Left lung (tissue), 10 donors: Measurements from ENCODE around the gene GPC5. TPM values are rescaled to one million over a fixed set of nuclear protein-coding genes. Genes with fewer than 3 reads are reported as not detected.

ENCODE experiments used
- ATAC-seq: fragments of 200-7000 bp; cut with Tn5 transposase; one replicate; pipeline ENCODE4 v1.9.1; 2020; ENCODE audit warnings: moderate library complexity
- DNase-seq, 4 donors: peaks; one replicate each; pipeline ENCODE4 v3.0.0-alpha.2; 2013 to 2020
- H3K27ac ChIP-seq, 2 donors: fragments of 200-600 bp; sonication (generic) in 1 of 2; one replicate each; pipeline versions ENCODE4 v1.5.0 to v1.8.0; 2020 to 2021
- H3K27me3 ChIP-seq, 2 donors: fragments of 200-600 bp; sonication (generic) in 1 of 2; one replicate each; pipeline versions ENCODE4 v1.5.0 to v1.8.0; 2020 to 2021
- H3K36me3 ChIP-seq, 2 donors: fragments of 200-600 bp; sonication (generic) in 1 of 2; one replicate each; pipeline versions ENCODE4 v1.5.0 to v1.8.0; 2020 to 2021
- H3K4me1 ChIP-seq, 2 donors: fragments of 200-600 bp; one replicate each; pipeline ENCODE4 v1.8.0; 2021
- H3K4me3 ChIP-seq, 2 donors: fragments of 200-600 bp; sonication (generic) in 1 of 2; one replicate each; pipeline versions ENCODE4 v1.5.0 to v1.8.0; 2020 to 2021; ENCODE audit warnings: mild to moderate bottlenecking in 1 of 2
- H3K9me3 ChIP-seq, 2 donors: fragments of 200-600 bp; sonication (generic) in 1 of 2; one replicate each; pipeline versions ENCODE4 v1.5.0 to v1.8.0; 2020 to 2021
- intact Hi-C, 2 donors: fragments of 100-400 bp; cut with DNase I; formaldehyde crosslinking; loops; one replicate each; pipeline versions ENCODE4 v1.11.2 to v1.14.2; 2022
- polyA plus RNA-seq, 6 donors: library from polyadenylated mRNA; unstranded; fragments of 120-200 nt; gene quantifications; one replicate each; pipeline ENCODE4 v1.2.1, GENCODE V29; 2013; ENCODE audit not compliant: insufficient read length in 6 of 6
- total RNA-seq, 2 donors: library from RNA; stranded (reverse); fragmentation: NEBNext Ultra II Directional; extraction: Animal tissue kit (Norgen Biotek cat#: 25700); gene quantifications; one replicate each; pipeline ENCODE4 v1.2.1, GENCODE V29; 2021
- TF ChIP-seq, protein P1 (sequence below), 2 donors: fragments of 200-600 bp; sonication (generic) in 1 of 2; IDR thresholded peaks; one replicate each; pipeline versions ENCODE4 v1.5.0 to v1.8.0; 2021; ENCODE audit warnings: antibody characterized with exemption in 2 of 2
- donor health status: DM: no; HTN: yes; CAD: no.
- donor health status: DM: no; HTN: no; CAD: no.

The GPC5 gene
- total and polyA plus RNA-seq, 8 donors, result 9.2 to 19.5 (median 11.5) TPM

- Histone ChIP-seq H3K9me3 (no peaks in the 10 kb centered on the region), H3K4me1 (no peaks in the 10 kb centered on the region), H3K27me3 (no peaks in the 10 kb centered on the region), H3K36me3 (no peaks in the 10 kb centered on the region), H3K27ac (no peak overlapping the region), H3K4me3 (no peak overlapping the region)
- TF ChIP-seq, protein P1, sequence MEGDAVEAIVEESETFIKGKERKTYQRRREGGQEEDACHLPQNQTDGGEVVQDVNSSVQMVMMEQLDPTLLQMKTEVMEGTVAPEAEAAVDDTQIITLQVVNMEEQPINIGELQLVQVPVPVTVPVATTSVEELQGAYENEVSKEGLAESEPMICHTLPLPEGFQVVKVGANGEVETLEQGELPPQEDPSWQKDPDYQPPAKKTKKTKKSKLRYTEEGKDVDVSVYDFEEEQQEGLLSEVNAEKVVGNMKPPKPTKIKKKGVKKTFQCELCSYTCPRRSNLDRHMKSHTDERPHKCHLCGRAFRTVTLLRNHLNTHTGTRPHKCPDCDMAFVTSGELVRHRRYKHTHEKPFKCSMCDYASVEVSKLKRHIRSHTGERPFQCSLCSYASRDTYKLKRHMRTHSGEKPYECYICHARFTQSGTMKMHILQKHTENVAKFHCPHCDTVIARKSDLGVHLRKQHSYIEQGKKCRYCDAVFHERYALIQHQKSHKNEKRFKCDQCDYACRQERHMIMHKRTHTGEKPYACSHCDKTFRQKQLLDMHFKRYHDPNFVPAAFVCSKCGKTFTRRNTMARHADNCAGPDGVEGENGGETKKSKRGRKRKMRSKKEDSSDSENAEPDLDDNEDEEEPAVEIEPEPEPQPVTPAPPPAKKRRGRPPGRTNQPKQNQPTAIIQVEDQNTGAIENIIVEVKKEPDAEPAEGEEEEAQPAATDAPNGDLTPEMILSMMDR (IDR thresholded peaks at IDR 0.05), result no peak
- ATAC-seq (no peak), DNase-seq (no peak)
- intact Hi-C loops, result no loop called here
Measured at GRCh38 chr13:92137520-92137919, 739.1 kb downstream of the GPC5 start.

GRCh38 chr13:92143766-92144165, 745.3 kb downstream of the GPC5 start:
- H3K36me3 ChIP-seq, result no peaks in the 10 kb centered on the region
- peak; percentile 27 for ATAC-seq
- H3K27ac ChIP-seq, result no peak overlapping the region
- TF ChIP-seq, protein P1 (IDR thresholded peaks at IDR 0.05), result no peak
- H3K27me3 ChIP-seq, result no peaks in the 10 kb centered on the region
- DNase-seq, result peak in 1 of 4 donors; percentile 3
- H3K4me1 ChIP-seq, result no peaks in the 10 kb centered on the region
- H3K9me3 ChIP-seq, result no peaks in the 10 kb centered on the region
- intact Hi-C loops, result no loop called here
- H3K4me3 ChIP-seq, result no peak overlapping the region

DNA sequence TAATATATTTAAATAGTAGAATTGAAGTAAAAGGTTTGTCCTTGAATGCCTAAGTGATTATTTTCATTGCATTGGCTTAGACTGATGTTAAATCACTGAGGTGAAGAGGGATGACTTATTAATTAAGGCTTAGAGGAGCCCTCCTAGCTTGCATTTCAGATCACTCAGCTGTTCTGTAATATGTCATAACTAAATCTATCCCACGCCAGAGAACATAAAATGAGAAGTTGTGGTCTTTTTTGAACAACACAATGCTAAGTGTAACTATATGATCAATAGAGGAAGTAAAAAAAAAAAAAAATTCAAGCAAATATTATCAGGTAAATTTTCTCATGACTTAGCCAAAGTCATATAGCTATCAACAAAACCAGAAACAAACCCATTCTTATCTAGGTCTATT, 752.2 kb downstream of the GPC5 start:
- intact Hi-C loops, result no loop called here
- Histone ChIP-seq H3K4me1 (no peaks in the 10 kb centered on the region), H3K36me3 (no peaks in the 10 kb centered on the region), H3K4me3 (no peak overlapping the region), H3K27ac (no peak overlapping the region), H3K27me3 (no peaks in the 10 kb centered on the region), H3K9me3 (no peaks in the 10 kb centered on the region)
- no peak for ATAC-seq
- TF ChIP-seq, protein P1 (IDR thresholded peaks at IDR 0.05), result no peak
- DNase-seq, result no peak

GRCh38 chr13:92158346-92158745, 759.9 kb downstream of the GPC5 start:
- DNase-seq (no peak), ATAC-seq (no peak)
- H3K27me3 ChIP-seq, result no peaks in the 10 kb centered on the region
- TF ChIP-seq, protein P1 (IDR thresholded peaks at IDR 0.05), result no peak
- no peaks in the 10 kb centered on the region for H3K9me3 ChIP-seq
- H3K36me3 ChIP-seq, result no peaks in the 10 kb centered on the region
- no peak overlapping the region for H3K27ac ChIP-seq
- intact Hi-C loops, result no loop called here
- H3K4me1 ChIP-seq, result no peaks in the 10 kb centered on the region
- no peak overlapping the region for H3K4me3 ChIP-seq

GRCh38 chr13:92164822-92165221, 766.4 kb downstream of the GPC5 start:
- ATAC-seq (no peak), DNase-seq (no peak)
- no peaks in the 10 kb centered on the region for H3K27me3 ChIP-seq
- TF ChIP-seq, protein P1 (IDR thresholded peaks at IDR 0.05), result no peak
- H3K4me1 ChIP-seq, result no peaks in the 10 kb centered on the region
- intact Hi-C loops, result no loop called here
- H3K9me3 ChIP-seq, result no peaks in the 10 kb centered on the region
- no peak overlapping the region for H3K4me3 ChIP-seq
- no peak overlapping the region for H3K27ac ChIP-seq
- H3K36me3 ChIP-seq, result no peaks in the 10 kb centered on the region
